HEK293 (cell line): ENCODE results near the gene CADPS.

Experiments
- CTCF ChIA-PET: fragments of 350-600 bp; formaldehyde crosslinking; extraction: SDS; loops from one replicate; lab custom pipeline; 2021; ENCODE audit warnings: antibody characterized with exemption; lab: Yijun Ruan, JAX
- POLR2A ChIA-PET: fragments of 300-600 bp; formaldehyde crosslinking; extraction: SDS; loops from one replicate; lab custom pipeline; 2020; ENCODE audit warnings: antibody characterized with exemption, inconsistent platforms; lab: Yijun Ruan, JAX
- H3K27ac ChIP-seq: fragments of 200-500 bp; sonication (Bioruptor generic); 2 replicates; pipeline ENCODE4 v1.5.1; 2014; ENCODE audit warnings: low read depth, low read length, control low read depth, inconsistent platforms; ENCODE audit errors: extremely low read depth
- H3K36me3 ChIP-seq, 2 experiments: fragments of 200-500 bp in 1 of 2; sonication (Bioruptor generic) in 1 of 2; 1 replicate in 1 of 2; 2 replicates in 1 of 2; pipeline ENCODE4 v1.5.1; 2014 to 2017; ENCODE audit warnings: inconsistent platforms in 2 of 2, low read length in 2 of 2; ENCODE audit not compliant: control insufficient read depth in 2 of 2, insufficient read depth in 1 of 2
- H3K4me1 ChIP-seq: fragments of 200-500 bp; sonication (Bioruptor generic); 2 replicates; pipeline ENCODE4 v1.5.1; 2014; ENCODE audit warnings: mild to moderate bottlenecking, low read length, inconsistent platforms; ENCODE audit not compliant: control insufficient read depth, insufficient read depth
- H3K4me3 ChIP-seq: 2 replicates; pipeline ENCODE4 v1.5.1; 2011; ENCODE audit warnings: low read depth, mild to moderate bottlenecking, control low read depth, low read length, moderate library complexity
- H3K9me3 ChIP-seq: fragments of 200-500 bp; sonication (Bioruptor generic); 2 replicates; pipeline ENCODE4 v1.5.1; 2014; ENCODE audit warnings: low read depth, low read length, inconsistent platforms; ENCODE audit not compliant: control insufficient read depth, insufficient read depth
- GLI2 ChIP-seq: fragments of 450-650 bp; formaldehyde crosslinking; IDR thresholded peaks from 2 replicates; pipeline ENCODE4; 2017; ENCODE audit warnings: missing biosample characterization, missing genetic modification characterization, low read depth, borderline replicate concordance
- KLF10 ChIP-seq: fragments of 450-650 bp; IDR thresholded peaks from 2 replicates; pipeline ENCODE4 v1.5.1; 2018; ENCODE audit warnings: missing biosample characterization, mild to moderate bottlenecking, missing genetic modification characterization
- OSR2 ChIP-seq: fragments of 450-650 bp; formaldehyde crosslinking; IDR thresholded peaks from 2 replicates; pipeline ENCODE4 v1.5.1; 2016; ENCODE audit warnings: missing biosample characterization, missing genetic modification characterization
- SALL2 ChIP-seq: fragments of 450-650 bp; formaldehyde crosslinking; IDR thresholded peaks from 2 replicates; pipeline ENCODE4 v1.5.0; 2017; ENCODE audit warnings: missing biosample characterization, mild to moderate bottlenecking, missing genetic modification characterization, borderline replicate concordance
- SP3 ChIP-seq: fragments of 450-650 bp; formaldehyde crosslinking; IDR thresholded peaks from 2 replicates; pipeline ENCODE4 v1.5.1; 2016; ENCODE audit warnings: missing biosample characterization, missing genetic modification characterization
- TCF7L2 ChIP-seq: IDR thresholded peaks from 2 replicates; pipeline ENCODE4 v1.6.1; 2011; ENCODE audit warnings: low read depth, mild to moderate bottlenecking, inconsistent platforms, low read length, moderate library complexity, borderline replicate concordance
- ZBTB17 ChIP-seq: fragments of 450-650 bp; formaldehyde crosslinking; IDR thresholded peaks from 2 replicates; pipeline ENCODE4 v1.5.1; 2016; ENCODE audit warnings: missing biosample characterization, missing genetic modification characterization
- ZEB2 ChIP-seq: fragments of 450-650 bp; formaldehyde crosslinking; IDR thresholded peaks from 2 replicates; pipeline ENCODE4 v1.5.1; 2016; ENCODE audit warnings: missing biosample characterization, missing genetic modification characterization
- ZNF121 ChIP-seq: fragments of 450-650 bp; formaldehyde crosslinking; IDR thresholded peaks from 2 replicates; pipeline ENCODE4 v1.5.1; 2016; ENCODE audit warnings: missing biosample characterization, missing genetic modification characterization
- ZNF16 ChIP-seq: fragments of 450-650 bp; formaldehyde crosslinking; IDR thresholded peaks from 2 replicates; pipeline ENCODE4 v1.5.1; 2016; ENCODE audit warnings: low read depth, missing biosample characterization, missing genetic modification characterization
- ZNF169 ChIP-seq: fragments of 450-650 bp; formaldehyde crosslinking; IDR thresholded peaks from 2 replicates; pipeline ENCODE4 v1.5.1; 2016; ENCODE audit warnings: missing biosample characterization, missing genetic modification characterization
- ZNF175 ChIP-seq: fragments of 450-650 bp; formaldehyde crosslinking; IDR thresholded peaks from 2 replicates; pipeline ENCODE4 v1.5.1; 2016; ENCODE audit warnings: missing biosample characterization, missing genetic modification characterization
- ZNF184 ChIP-seq: fragments of 450-650 bp; IDR thresholded peaks from 2 replicates; pipeline ENCODE4 v1.5.1; 2018; ENCODE audit warnings: missing biosample characterization, mild to moderate bottlenecking, missing genetic modification characterization
- ZNF19 ChIP-seq: fragments of 450-650 bp; formaldehyde crosslinking; IDR thresholded peaks from 2 replicates; pipeline ENCODE4; 2016; ENCODE audit warnings: missing biosample characterization, missing genetic modification characterization, low read depth
- ZNF214 ChIP-seq: fragments of 450-650 bp; formaldehyde crosslinking; IDR thresholded peaks from 2 replicates; pipeline ENCODE4 v1.5.1; 2017; ENCODE audit warnings: missing biosample characterization, mild to moderate bottlenecking, missing genetic modification characterization, borderline replicate concordance
- ZNF221 ChIP-seq: fragments of 450-650 bp; formaldehyde crosslinking; IDR thresholded peaks from 2 replicates; pipeline ENCODE4 v1.5.1; 2017; ENCODE audit warnings: missing biosample characterization, missing genetic modification characterization, borderline replicate concordance
- ZNF24 ChIP-seq: fragments of 450-650 bp; formaldehyde crosslinking; IDR thresholded peaks from 2 replicates; pipeline ENCODE4 v1.5.1; 2016; ENCODE audit warnings: missing biosample characterization, missing genetic modification characterization
- ZNF394 ChIP-seq: fragments of 450-650 bp; formaldehyde crosslinking; IDR thresholded peaks from 2 replicates; pipeline ENCODE4 v1.5.1; 2016; ENCODE audit warnings: missing biosample characterization, missing genetic modification characterization, mild to moderate bottlenecking, moderate library complexity, borderline replicate concordance
- ZNF510 ChIP-seq: fragments of 450-650 bp; formaldehyde crosslinking; IDR thresholded peaks from 2 replicates; pipeline ENCODE4 v1.5.1; 2018; ENCODE audit warnings: mild to moderate bottlenecking, missing genetic modification characterization, missing biosample characterization; ENCODE audit not compliant: insufficient replicate concordance
- ZNF654 ChIP-seq: fragments of 450-650 bp; formaldehyde crosslinking; IDR thresholded peaks from 2 replicates; pipeline ENCODE4 v1.5.1; 2016; ENCODE audit warnings: low read depth, missing biosample characterization, missing genetic modification characterization
- ZNF664 ChIP-seq: fragments of 450-650 bp; formaldehyde crosslinking; IDR thresholded peaks from 2 replicates; pipeline ENCODE4 v1.5.1; 2016; ENCODE audit warnings: missing biosample characterization, missing genetic modification characterization
- ZNF670 ChIP-seq: fragments of 450-650 bp; formaldehyde crosslinking; IDR thresholded peaks from 2 replicates; pipeline ENCODE4 v1.5.1; 2016; ENCODE audit warnings: missing biosample characterization, missing genetic modification characterization, low read depth
- ZNF776 ChIP-seq: fragments of 450-650 bp; formaldehyde crosslinking; IDR thresholded peaks from 2 replicates; pipeline ENCODE4 v1.5.0; 2017; ENCODE audit warnings: missing biosample characterization, missing genetic modification characterization, borderline replicate concordance
- ZNF785 ChIP-seq: fragments of 450-650 bp; formaldehyde crosslinking; IDR thresholded peaks from 2 replicates; pipeline ENCODE4 v1.5.1; 2016; ENCODE audit warnings: missing biosample characterization, missing genetic modification characterization
- ZNF837 ChIP-seq: fragments of 450-650 bp; formaldehyde crosslinking; IDR thresholded peaks from 2 replicates; pipeline ENCODE4 v1.5.1; 2016; ENCODE audit warnings: missing biosample characterization, missing genetic modification characterization
- ZSCAN23 ChIP-seq: fragments of 450-650 bp; formaldehyde crosslinking; IDR thresholded peaks from 2 replicates; pipeline ENCODE4 v1.5.1; 2016; ENCODE audit warnings: missing biosample characterization, missing genetic modification characterization
- ZXDB ChIP-seq: fragments of 450-650 bp; formaldehyde crosslinking; IDR thresholded peaks from 2 replicates; pipeline ENCODE4 v1.5.1; 2016; ENCODE audit warnings: missing biosample characterization, missing genetic modification characterization
- TF ChIP-seq, protein P1 (sequence below): fragments of 450-650 bp; formaldehyde crosslinking; IDR thresholded peaks from 2 replicates; pipeline ENCODE4 v1.5.1; 2016; ENCODE audit warnings: missing biosample characterization, missing genetic modification characterization, low read depth
- TF ChIP-seq, protein P2 (sequence below): fragments of 450-650 bp; formaldehyde crosslinking; IDR thresholded peaks from 2 replicates; pipeline ENCODE4 v1.5.1; 2016; ENCODE audit warnings: missing biosample characterization, missing genetic modification characterization
- TF ChIP-seq, protein P3 (sequence below): fragments of 450-650 bp; formaldehyde crosslinking; IDR thresholded peaks from 2 replicates; pipeline ENCODE4 v1.5.1; 2017; ENCODE audit warnings: missing biosample characterization, missing genetic modification characterization

Gene CADPS

GRCh38 chr3:62805580-62806277, 69.5 kb downstream of the CADPS start:
- Histone ChIP-seq H3K27ac (no peak overlapping the region), H3K4me3 (no peak overlapping the region), H3K36me3 (no peaks in the 10 kb centered on the region), H3K9me3 (no peaks in the 10 kb centered on the region)
- POLR2A ChIA-PET: no interaction called here
- CTCF ChIA-PET: no interaction called here
- TF ChIP-seq ZNF184 (tag by site-specific recombination): no peak
- no peak for TF ChIP-seq ZNF16 (tag by site-specific recombination)
- TF ChIP-seq ZNF19 (tag by site-specific recombination): no peak
- no peak for TF ChIP-seq GLI2 (tag by site-specific recombination)
- TF ChIP-seq ZNF664 (tag by site-specific recombination): no peak
- no peak for TF ChIP-seq ZNF510 (tag by site-specific recombination)
- TF ChIP-seq, protein P1, sequence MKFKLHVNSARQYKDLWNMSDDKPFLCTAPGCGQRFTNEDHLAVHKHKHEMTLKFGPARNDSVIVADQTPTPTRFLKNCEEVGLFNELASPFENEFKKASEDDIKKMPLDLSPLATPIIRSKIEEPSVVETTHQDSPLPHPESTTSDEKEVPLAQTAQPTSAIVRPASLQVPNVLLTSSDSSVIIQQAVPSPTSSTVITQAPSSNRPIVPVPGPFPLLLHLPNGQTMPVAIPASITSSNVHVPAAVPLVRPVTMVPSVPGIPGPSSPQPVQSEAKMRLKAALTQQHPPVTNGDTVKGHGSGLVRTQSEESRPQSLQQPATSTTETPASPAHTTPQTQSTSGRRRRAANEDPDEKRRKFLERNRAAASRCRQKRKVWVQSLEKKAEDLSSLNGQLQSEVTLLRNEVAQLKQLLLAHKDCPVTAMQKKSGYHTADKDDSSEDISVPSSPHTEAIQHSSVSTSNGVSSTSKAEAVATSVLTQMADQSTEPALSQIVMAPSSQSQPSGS (tag by site-specific recombination): no peak
- TF ChIP-seq ZNF670 (tag by site-specific recombination): no peak
- TF ChIP-seq KLF10 (tag by site-specific recombination): no peak
- no peak for TF ChIP-seq SALL2 (tag by site-specific recombination)
- TF ChIP-seq ZNF776 (tag by site-specific recombination): no peak
- no peak for TF ChIP-seq ZEB2 (tag by site-specific recombination)
- TF ChIP-seq ZNF221 (tag by site-specific recombination): no peak
- TF ChIP-seq ZNF175 (tag by site-specific recombination): no peak
- TF ChIP-seq, protein P2, sequence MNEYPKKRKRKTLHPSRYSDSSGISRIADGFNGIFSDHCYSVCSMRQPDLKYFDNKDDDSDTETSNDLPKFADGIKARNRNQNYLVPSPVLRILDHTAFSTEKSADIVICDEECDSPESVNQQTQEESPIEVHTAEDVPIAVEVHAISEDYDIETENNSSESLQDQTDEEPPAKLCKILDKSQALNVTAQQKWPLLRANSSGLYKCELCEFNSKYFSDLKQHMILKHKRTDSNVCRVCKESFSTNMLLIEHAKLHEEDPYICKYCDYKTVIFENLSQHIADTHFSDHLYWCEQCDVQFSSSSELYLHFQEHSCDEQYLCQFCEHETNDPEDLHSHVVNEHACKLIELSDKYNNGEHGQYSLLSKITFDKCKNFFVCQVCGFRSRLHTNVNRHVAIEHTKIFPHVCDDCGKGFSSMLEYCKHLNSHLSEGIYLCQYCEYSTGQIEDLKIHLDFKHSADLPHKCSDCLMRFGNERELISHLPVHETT (tag by site-specific recombination): no peak
- no peak for TF ChIP-seq ZNF169 (tag by site-specific recombination)
- TF ChIP-seq ZBTB17 (tag by site-specific recombination): no peak
- TF ChIP-seq, all 188 proteins: peak for 0
- no peaks in the 10 kb centered on the region for H3K4me1 ChIP-seq

DNA sequence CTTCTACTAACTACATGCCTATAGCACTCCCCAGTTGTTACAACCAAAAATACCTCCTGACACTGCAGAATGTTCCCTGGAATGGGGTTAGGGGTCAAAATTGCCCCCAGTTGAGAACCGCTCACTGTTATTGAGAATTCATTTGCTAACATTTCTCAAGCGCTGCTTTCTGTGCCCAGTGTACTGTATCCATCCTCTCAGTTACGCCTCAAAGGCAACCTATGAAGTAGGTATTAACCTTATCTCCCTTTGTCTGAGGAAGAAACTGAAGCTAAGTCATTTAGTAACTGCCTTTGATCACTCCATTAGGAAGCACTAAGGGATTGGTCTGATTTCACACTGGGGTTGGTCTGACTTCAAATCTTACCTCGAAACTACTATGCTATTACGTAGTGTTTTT, 70.1 kb downstream of the CADPS start:
- TF ChIP-seq ZNF785 (tag by site-specific recombination): no peak
- TF ChIP-seq ZNF670 (tag by site-specific recombination): no peak
- TF ChIP-seq ZNF16 (tag by site-specific recombination): no peak
- TF ChIP-seq GLI2 (tag by site-specific recombination): no peak
- TF ChIP-seq ZNF121 (tag by site-specific recombination): no peak
- TF ChIP-seq, protein P3, sequence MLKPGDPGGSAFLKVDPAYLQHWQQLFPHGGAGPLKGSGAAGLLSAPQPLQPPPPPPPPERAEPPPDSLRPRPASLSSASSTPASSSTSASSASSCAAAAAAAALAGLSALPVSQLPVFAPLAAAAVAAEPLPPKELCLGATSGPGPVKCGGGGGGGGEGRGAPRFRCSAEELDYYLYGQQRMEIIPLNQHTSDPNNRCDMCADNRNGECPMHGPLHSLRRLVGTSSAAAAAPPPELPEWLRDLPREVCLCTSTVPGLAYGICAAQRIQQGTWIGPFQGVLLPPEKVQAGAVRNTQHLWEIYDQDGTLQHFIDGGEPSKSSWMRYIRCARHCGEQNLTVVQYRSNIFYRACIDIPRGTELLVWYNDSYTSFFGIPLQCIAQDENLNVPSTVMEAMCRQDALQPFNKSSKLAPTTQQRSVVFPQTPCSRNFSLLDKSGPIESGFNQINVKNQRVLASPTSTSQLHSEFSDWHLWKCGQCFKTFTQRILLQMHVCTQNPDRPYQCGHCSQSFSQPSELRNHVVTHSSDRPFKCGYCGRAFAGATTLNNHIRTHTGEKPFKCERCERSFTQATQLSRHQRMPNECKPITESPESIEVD: no peak
- no peak for TF ChIP-seq ZNF214 (tag by site-specific recombination)
- no peak for TF ChIP-seq ZNF837 (tag by site-specific recombination)
- TF ChIP-seq TCF7L2: no peak
- TF ChIP-seq ZSCAN23: no peak
- TF ChIP-seq ZNF394 (tag by site-specific recombination): no peak
- no peak for TF ChIP-seq ZNF24
- TF ChIP-seq ZXDB (tag by site-specific recombination): no peak
- no peak for TF ChIP-seq ZNF654
- TF ChIP-seq OSR2 (tag by site-specific recombination): no peak
- no peak for TF ChIP-seq SP3 (tag by site-specific recombination)
- TF ChIP-seq, all 188 proteins: peak for 0
- CTCF ChIA-PET: no interaction called here
- H3K4me3 ChIP-seq: no peak overlapping the region
- H3K9me3 ChIP-seq: no peaks in the 10 kb centered on the region
- H3K27ac ChIP-seq: no peak overlapping the region
- H3K36me3 ChIP-seq: no peaks in the 10 kb centered on the region
- H3K4me1 ChIP-seq: no peaks in the 10 kb centered on the region
- POLR2A ChIA-PET: no interaction called here
